Stimulated activated CD8-positive, alpha-beta memory T cell treated with anti-CD3 and anti-CD28 coated beads, Interleukin-15, amount 100 ng/mL, for 24 hours (primary cell): ENCODE measurements around the gene KRTAP4-3.
"Not testable (repeated sequence)": the region's sequence is repeated elsewhere in the genome, so short reads cannot be mapped to it uniquely, and the experiment has no call there.

Experiments
- DNase-seq: peaks from one replicate; pipeline ENCODE4 v3.0.0-alpha.2; 2020; ENCODE audit warnings: low read depth

The KRTAP4-3 gene

GRCh38 chr17:41117846-41118386, 50.1 kb downstream of the KRTAP4-3 start, which contains the start of gene KRTAP4-11:
TSS of gene KRTAP4-11 (minus strand) at chr17:41118373. CDS start at chr17:41118315, 58 bp downstream.
- DNase-seq: not testable (repeated sequence)
